Retinal pigment epithelial cell (primary cell): ENCODE results near the gene ROBO1.

Experiments
- DNase-seq: peaks from one replicate; pipeline ENCODE4 v3.0.0-alpha.2; 2010; ENCODE audit warnings: low read depth
- H3K4me3 ChIP-seq: 2 replicates; pipeline ENCODE4 v1.5.1; 2011; ENCODE audit warnings: mild to moderate bottlenecking, low read length, control low read depth, moderate library complexity
- TF ChIP-seq, protein P1 (sequence below): conservative IDR thresholded peaks from 2 replicates; pipeline ENCODE4 v1.5.1; 2011; ENCODE audit warnings: low read depth, low read length, control low read depth, inconsistent platforms

The ROBO1 gene

GRCh38 chr3:78927759-78928158, 840.0 kb downstream of the ROBO1 start:
- TF ChIP-seq, protein P1, sequence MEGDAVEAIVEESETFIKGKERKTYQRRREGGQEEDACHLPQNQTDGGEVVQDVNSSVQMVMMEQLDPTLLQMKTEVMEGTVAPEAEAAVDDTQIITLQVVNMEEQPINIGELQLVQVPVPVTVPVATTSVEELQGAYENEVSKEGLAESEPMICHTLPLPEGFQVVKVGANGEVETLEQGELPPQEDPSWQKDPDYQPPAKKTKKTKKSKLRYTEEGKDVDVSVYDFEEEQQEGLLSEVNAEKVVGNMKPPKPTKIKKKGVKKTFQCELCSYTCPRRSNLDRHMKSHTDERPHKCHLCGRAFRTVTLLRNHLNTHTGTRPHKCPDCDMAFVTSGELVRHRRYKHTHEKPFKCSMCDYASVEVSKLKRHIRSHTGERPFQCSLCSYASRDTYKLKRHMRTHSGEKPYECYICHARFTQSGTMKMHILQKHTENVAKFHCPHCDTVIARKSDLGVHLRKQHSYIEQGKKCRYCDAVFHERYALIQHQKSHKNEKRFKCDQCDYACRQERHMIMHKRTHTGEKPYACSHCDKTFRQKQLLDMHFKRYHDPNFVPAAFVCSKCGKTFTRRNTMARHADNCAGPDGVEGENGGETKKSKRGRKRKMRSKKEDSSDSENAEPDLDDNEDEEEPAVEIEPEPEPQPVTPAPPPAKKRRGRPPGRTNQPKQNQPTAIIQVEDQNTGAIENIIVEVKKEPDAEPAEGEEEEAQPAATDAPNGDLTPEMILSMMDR = no peak
- DNase-seq = no peak
- no peak overlapping the region for H3K4me3 ChIP-seq

GRCh38 chr3:78926523-78926922, 841.3 kb downstream of the ROBO1 start:
- DNase-seq = no peak
- TF ChIP-seq, protein P1 = no peak
- H3K4me3 ChIP-seq = no peak overlapping the region

DNA sequence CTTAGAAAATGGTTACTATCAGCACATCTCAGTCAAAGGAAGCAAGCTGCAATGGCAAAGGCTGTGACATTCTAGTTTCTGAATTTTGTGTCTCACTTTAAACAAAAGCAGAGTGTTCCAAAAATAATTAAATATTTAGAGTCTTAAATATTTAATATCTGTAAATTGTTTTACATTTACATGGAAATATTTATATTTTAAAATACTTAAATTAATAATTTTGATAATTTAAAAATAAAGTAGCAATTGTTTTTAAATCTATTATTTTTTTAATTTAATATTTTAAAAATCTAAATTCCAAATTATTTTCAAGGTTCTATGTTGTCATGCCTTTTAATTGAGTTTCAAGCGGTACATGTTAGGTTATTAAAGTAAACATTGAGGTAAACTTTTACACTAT, 843.1 kb downstream of the ROBO1 start:
- no peak overlapping the region for H3K4me3 ChIP-seq
- TF ChIP-seq, protein P1 = no peak
- DNase-seq = no peak

DNA sequence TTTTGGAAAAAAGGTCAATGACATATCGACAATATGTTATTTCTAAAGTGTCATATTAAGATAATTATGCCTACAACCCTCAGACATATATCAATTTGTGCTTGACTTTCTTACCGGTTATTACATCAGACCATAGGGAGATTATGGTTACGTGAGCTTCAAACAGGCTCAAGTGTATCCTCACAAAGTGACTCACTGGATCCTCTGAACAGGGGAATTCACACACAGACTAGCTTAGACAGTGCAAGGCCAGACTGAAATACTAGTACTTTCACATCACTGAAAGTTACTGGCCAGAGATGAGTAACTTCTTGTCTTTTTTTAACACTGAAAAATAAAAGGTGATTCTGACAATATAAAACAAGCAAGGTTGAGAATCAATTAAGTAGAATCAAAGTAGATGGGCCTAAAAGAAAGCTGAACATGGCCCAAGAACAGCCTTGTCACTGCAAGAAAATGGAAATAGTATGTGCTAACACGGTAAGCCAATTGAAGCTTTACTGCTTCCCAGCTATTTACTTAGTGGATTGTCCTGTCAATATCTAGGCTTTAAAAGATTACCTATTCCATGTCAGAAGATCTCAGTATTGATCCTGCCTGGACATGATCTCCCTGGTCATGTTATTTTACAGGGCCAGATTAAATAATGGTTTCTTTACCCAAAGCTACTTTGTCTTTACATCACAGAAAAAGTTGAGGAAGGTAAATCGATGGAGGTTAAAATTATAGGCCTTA, 848.6 kb downstream of the ROBO1 start:
- DNase-seq = no peak
- TF ChIP-seq, protein P1 = no peak

GRCh38 chr3:78918361-78919020, 849.3 kb downstream of the ROBO1 start:
- no peak overlapping the region for H3K4me3 ChIP-seq
- DNase-seq = no peak

More for the DNA sequence above, 848.6 kb downstream of the ROBO1 start:
- no peak overlapping the region for H3K4me3 ChIP-seq

GRCh38 chr3:78917536-78917935, 850.3 kb downstream of the ROBO1 start:
- no peak for DNase-seq
- H3K4me3 ChIP-seq = no peak overlapping the region
- TF ChIP-seq, protein P1 = no peak

More at GRCh38 chr3:78918361-78919020, 849.3 kb downstream of the ROBO1 start:
- TF ChIP-seq, protein P1 = no peak

GRCh38 chr3:78913711-78914110, 854.1 kb downstream of the ROBO1 start:
- H3K4me3 ChIP-seq = no peak overlapping the region
- TF ChIP-seq, protein P1 = no peak
- no peak for DNase-seq
